ENCODE results near the gene PPP1R2.
"Not testable (repeated sequence)": the region's sequence is repeated elsewhere in the genome, so short reads cannot be mapped to it uniquely, and the experiment has no call there.

PPP1R2 gene

GRCh38 chr3:195532345-195532744, 10.8 kb downstream of the PPP1R2 start:
- no peak for FAIRE-seq

DNA sequence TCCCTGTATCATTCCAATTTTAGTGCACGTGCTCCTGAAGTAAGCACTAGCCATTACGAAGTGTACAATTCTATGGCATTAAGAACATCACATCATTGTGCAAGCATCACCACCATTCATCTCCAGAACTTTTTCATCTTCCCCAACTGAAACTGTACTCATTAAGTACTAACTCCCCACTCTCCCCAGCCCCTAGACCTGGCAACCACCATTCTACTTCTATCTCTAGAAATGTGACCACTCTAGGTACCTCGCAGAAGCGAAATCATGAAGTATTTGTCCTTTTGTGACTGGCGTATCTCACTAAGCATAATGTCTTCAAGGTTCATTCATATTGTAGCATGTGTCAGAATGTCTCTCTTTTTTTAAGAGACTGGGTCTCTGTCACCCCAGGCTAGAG, 11.4 kb downstream of the PPP1R2 start:
- FAIRE-seq = no peak

DNA sequence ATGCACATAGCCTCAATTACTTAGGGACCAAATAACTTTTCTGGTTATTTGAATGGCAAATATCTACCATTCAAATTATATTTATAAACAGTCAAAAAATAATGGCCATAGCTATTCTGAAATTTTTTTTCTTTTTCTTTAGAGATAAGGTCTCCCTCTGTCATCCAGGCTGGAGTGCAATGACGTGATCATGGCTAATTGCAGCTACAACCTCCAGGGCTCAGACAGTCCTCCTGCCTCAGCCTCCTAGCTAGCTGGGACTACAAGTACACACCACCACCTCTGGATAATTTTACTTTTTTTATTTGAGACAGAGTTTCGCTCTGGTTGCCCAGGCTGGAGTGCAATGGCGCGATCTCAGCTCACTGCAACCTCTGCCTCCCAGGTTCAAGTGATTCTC, 16.6 kb downstream of the PPP1R2 start:
- FAIRE-seq = no peak

GRCh38 chr3:195524171-195524896, 18.8 kb downstream of the PPP1R2 start:
- FAIRE-seq = no peak

- peak; percentile 91 for FAIRE-seq
Measured at GRCh38 chr3:195522254-195523023, 20.7 kb downstream of the PPP1R2 start.

GRCh38 chr3:195517030-195517429, 26.1 kb downstream of the PPP1R2 start:
- FAIRE-seq = no peak

DNA sequence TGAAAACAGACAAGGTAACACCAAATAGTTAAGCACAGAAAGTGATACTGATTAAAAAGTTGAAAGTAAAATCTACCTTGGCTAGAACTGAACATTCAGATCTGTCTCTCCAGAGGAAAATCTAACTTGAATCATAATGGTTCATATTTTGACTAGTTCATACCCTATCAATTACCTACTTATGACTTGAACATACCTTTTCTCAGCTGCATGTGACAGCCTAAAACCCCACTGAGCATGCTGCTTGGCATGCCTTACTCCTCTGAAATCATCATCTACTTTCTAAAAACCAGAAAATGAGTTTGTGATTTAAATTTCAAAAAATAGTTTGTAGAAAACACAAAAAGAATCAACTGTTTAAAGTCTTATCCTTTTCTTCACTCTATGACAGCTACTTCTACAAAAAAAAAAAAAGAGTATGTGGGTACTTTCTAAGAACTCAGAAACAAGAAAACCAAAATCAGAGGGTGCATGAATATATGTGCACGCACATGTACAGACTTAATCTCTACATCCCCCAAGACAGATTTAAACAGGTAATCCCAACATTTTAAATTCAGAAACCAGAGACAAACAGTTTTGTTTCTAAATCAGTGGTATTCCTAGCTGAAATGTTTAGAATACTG, 28.4 kb downstream of the PPP1R2 start:
- not testable (repeated sequence) for FAIRE-seq

DNA sequence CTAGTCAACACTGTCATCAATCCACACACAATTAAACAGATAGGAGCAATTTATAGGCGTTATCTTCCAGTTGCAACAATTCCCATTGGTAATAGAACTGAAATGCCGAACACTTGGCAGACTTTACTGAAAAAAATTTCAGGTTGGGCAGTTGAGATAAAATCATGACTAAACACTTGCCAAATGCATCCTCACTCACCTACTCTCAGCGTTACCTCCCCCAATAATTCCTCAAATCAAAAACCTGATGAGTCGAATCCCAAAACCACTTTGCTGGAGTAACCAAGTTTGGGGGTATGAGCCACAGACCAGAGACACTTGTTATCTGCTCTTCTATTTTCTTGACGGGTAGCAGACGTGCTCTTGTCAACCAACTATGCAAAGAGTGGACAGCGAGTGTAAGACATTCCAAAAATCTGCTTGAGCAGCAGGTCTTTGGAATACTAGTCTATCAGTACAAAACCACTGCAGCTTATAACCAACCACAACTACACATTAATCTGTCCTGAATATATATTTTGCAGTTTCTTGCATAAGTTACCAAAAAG, 30.3 kb downstream of the PPP1R2 start:
- FAIRE-seq = no peak

- no peak for FAIRE-seq
Measured at GRCh38 chr3:195511136-195511535, 32.0 kb downstream of the PPP1R2 start.

DNA sequence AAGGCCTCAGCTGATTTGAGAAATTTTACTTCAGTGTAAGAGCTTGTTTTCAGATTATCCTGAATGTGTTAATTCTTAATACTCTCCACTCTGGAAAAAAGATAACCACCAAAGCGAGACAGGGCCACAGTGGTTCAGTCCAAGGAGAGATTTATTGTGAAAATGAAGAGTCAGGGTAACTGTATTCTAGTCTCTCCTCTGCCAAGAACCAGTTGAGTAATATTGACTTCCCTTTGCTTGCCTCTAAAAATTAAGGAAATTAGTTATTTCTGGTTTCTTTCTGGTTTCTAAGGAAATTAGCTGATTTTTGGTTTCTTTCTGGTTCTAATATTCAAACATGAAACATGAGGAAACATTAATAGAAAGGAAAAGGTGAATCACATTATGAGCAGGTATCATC, 34.9 kb downstream of the PPP1R2 start:
- no peak for FAIRE-seq

DNA sequence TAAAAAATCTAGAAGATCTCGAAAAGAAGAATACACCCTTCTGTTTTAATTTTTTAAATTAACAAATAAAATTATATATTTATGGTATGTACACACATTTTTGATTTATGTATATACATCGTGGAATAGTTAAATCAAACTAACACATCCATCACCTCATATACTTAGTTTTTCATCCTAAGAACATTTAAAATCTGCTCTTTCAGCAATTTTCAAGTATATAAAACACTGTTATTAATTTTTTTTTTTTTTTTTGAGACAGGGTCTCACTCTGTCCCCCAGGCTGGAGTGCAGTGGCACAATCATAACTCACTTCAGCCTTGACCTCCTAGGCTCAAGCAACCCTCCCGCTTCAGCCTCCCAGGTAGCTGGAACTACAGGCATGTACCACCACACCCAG, 67.5 kb downstream of the PPP1R2 start:
- no peak for FAIRE-seq

- not testable (repeated sequence) for FAIRE-seq
Measured at GRCh38 chr3:195475116-195475515, 68.0 kb downstream of the PPP1R2 start.

DNA sequence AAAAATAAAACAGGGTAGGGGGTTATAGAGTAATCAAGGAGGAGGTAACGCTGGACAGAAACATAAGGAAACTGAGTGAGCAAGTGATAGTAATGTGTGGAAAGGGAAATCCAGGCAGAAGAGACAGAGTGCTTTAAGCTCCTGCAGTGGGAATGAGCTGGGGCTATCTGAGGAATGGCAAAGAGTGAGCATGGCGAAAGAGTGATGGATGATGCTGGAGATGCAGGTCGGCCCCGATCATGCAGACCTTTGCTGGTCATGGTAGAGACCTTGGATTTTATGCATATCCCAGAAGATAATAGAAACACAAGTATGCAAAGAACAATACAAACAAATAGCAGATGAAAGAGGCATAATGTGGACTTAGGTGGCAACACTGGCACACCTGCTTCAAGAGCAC, 74.3 kb downstream of the PPP1R2 start:
- FAIRE-seq = no peak

DNA sequence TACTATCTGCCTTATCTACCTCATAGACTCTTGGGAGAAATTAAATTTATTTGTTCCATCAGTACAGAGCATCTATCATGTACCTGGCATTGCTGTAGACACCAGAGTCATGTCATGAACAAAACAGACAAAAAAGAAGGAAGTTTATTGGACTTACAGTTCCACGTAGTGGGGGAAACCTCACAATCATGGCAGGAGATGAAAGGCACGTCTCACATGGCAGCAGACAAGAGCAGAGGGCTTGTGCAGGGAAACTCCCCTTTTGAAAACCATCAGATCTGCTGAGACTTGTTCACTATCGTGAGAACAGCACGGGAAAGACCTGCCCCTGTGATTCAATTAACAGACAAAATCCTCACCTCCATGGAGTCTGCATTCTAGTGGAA, 74.7 kb downstream of the PPP1R2 start:
- FAIRE-seq = no peak

- no peak for FAIRE-seq
Measured at GRCh38 chr3:195467641-195468390, 75.3 kb downstream of the PPP1R2 start.

GRCh38 chr3:195466251-195466650, 76.9 kb downstream of the PPP1R2 start:
- FAIRE-seq = no peak

Measured in TTC549 (cell line).